Fibroblast of villous mesenchyme (primary cell): ENCODE measurements around the gene BPIFB2. TPM values are rescaled to one million over a fixed set of nuclear protein-coding genes. Genes with fewer than 3 reads are reported as not detected.
"Not testable (repeated sequence)": the region's sequence is repeated elsewhere in the genome, so short reads cannot be mapped to it uniquely, and the experiment has no call there.

Experiments
- DNase-seq: peaks from one replicate; pipeline ENCODE4 v3.0.0-alpha.2; 2010; ENCODE audit warnings: low read depth
- H3K4me3 ChIP-seq: 2 replicates; pipeline ENCODE4 v1.5.1; 2011; ENCODE audit warnings: low read depth, mild to moderate bottlenecking, low read length
- CTCF ChIP-seq: IDR thresholded peaks from 2 replicates; pipeline ENCODE4 v1.5.1; 2012; ENCODE audit warnings: low read depth, mild to moderate bottlenecking, low read length; ENCODE audit not compliant: insufficient read depth
- total RNA-seq: library from RNA; depleted of rRNA; stranded (reverse); fragments of >200 nt; gene quantifications from 2 replicates; pipeline ENCODE4 v1.2.3, GENCODE V29; 2012

BPIFB2 gene
- not detected in 2 replicates for total RNA-seq

- TF ChIP-seq CTCF, result no peak
- no peak within 1 kb of the TSS for H3K4me3 ChIP-seq
- no peak for DNase-seq
These were observed at the start of gene BPIFB2 for GRCh38 chr20:33007376-33008335. TSS of gene BPIFB2 (plus strand) at chr20:33007704. CDS start at chr20:33008575, 871 bp downstream.

- H3K4me3 ChIP-seq, result no peak overlapping the region
- no peak for TF ChIP-seq CTCF
- DNase-seq, result no peak
These were observed 48.9 kb upstream of the BPIFB2 start for GRCh38 chr20:32958574-32958973.

GRCh38 chr20:32959351-32960221 lies 47.9 kb upstream of the BPIFB2 start:
- no peak for TF ChIP-seq CTCF

GRCh38 chr20:32960222-32960518 lies 47.3 kb upstream of the BPIFB2 start:
- H3K4me3 ChIP-seq, result no peak overlapping the region
- no peak for DNase-seq
- TF ChIP-seq CTCF, result no peak

More at GRCh38 chr20:32959351-32960221, 47.9 kb upstream of the BPIFB2 start:
- DNase-seq, result no peak
- no peak overlapping the region for H3K4me3 ChIP-seq

GRCh38 chr20:32960849-32961731 lies 46.4 kb upstream of the BPIFB2 start:
- no peak overlapping the region for H3K4me3 ChIP-seq
- DNase-seq, result no peak
- no peak for TF ChIP-seq CTCF

GRCh38 chr20:32962053-32962452 lies 45.5 kb upstream of the BPIFB2 start:
- TF ChIP-seq CTCF, result no peak
- no peak overlapping the region for H3K4me3 ChIP-seq
- no peak for DNase-seq

GRCh38 chr20:32962646-32963045 lies 44.9 kb upstream of the BPIFB2 start:
- not testable (repeated sequence) for DNase-seq, H3K4me3 ChIP-seq
